HEK293 (cell line): Measurements from ENCODE around the gene ANK2.
A peak's percentile ranks its signal among the peaks of the same experiment; 100 is the strongest.

Experiments used
- CTCF ChIA-PET: fragments of 350-600 bp; formaldehyde crosslinking; extraction: SDS; loops from one replicate; lab custom pipeline; 2021; ENCODE audit warnings: antibody characterized with exemption; lab: Yijun Ruan, JAX
- POLR2A ChIA-PET: fragments of 300-600 bp; formaldehyde crosslinking; extraction: SDS; loops from one replicate; lab custom pipeline; 2020; ENCODE audit warnings: antibody characterized with exemption, inconsistent platforms; lab: Yijun Ruan, JAX
- H3K27ac ChIP-seq: fragments of 200-500 bp; sonication (Bioruptor generic); 2 replicates; pipeline ENCODE4 v1.5.1; 2014; ENCODE audit warnings: low read depth, low read length, control low read depth, inconsistent platforms; ENCODE audit errors: extremely low read depth
- H3K36me3 ChIP-seq, 2 experiments: fragments of 200-500 bp in 1 of 2; sonication (Bioruptor generic) in 1 of 2; 1 replicate in 1 of 2; 2 replicates in 1 of 2; pipeline ENCODE4 v1.5.1; 2014 to 2017; ENCODE audit warnings: inconsistent platforms in 2 of 2, low read length in 2 of 2; ENCODE audit not compliant: control insufficient read depth in 2 of 2, insufficient read depth in 1 of 2
- H3K4me1 ChIP-seq: fragments of 200-500 bp; sonication (Bioruptor generic); 2 replicates; pipeline ENCODE4 v1.5.1; 2014; ENCODE audit warnings: mild to moderate bottlenecking, low read length, inconsistent platforms; ENCODE audit not compliant: control insufficient read depth, insufficient read depth
- H3K4me3 ChIP-seq: 2 replicates; pipeline ENCODE4 v1.5.1; 2011; ENCODE audit warnings: low read depth, mild to moderate bottlenecking, control low read depth, low read length, moderate library complexity
- H3K9me3 ChIP-seq: fragments of 200-500 bp; sonication (Bioruptor generic); 2 replicates; pipeline ENCODE4 v1.5.1; 2014; ENCODE audit warnings: low read depth, low read length, inconsistent platforms; ENCODE audit not compliant: control insufficient read depth, insufficient read depth
- BCL6B ChIP-seq: fragments of 450-650 bp; formaldehyde crosslinking; IDR thresholded peaks from 2 replicates; pipeline ENCODE4 v1.5.1; 2017; ENCODE audit warnings: missing biosample characterization, missing genetic modification characterization
- FEZF1 ChIP-seq: fragments of 450-650 bp; formaldehyde crosslinking; IDR thresholded peaks from 2 replicates; pipeline ENCODE4 v1.5.1; 2016; ENCODE audit warnings: missing biosample characterization, missing genetic modification characterization
- GLIS1 ChIP-seq: fragments of 450-650 bp; formaldehyde crosslinking; IDR thresholded peaks from 2 replicates; pipeline ENCODE4 v1.5.1; 2016; ENCODE audit warnings: missing biosample characterization, missing genetic modification characterization
- KLF7 ChIP-seq: fragments of 450-650 bp; formaldehyde crosslinking; IDR thresholded peaks from 2 replicates; pipeline ENCODE4 v1.5.1; 2016; ENCODE audit warnings: missing biosample characterization, missing genetic modification characterization, borderline replicate concordance
- KLF9 ChIP-seq: fragments of 450-650 bp; formaldehyde crosslinking; IDR thresholded peaks from 2 replicates; pipeline ENCODE4 v1.5.1; 2016; ENCODE audit warnings: missing biosample characterization, missing genetic modification characterization, low read depth
- OSR2 ChIP-seq: fragments of 450-650 bp; formaldehyde crosslinking; IDR thresholded peaks from 2 replicates; pipeline ENCODE4 v1.5.1; 2016; ENCODE audit warnings: missing biosample characterization, missing genetic modification characterization
- OVOL3 ChIP-seq: fragments of 450-650 bp; formaldehyde crosslinking; IDR thresholded peaks from 2 replicates; pipeline ENCODE4 v1.5.1; 2016; ENCODE audit warnings: missing biosample characterization, missing genetic modification characterization
- PATZ1 ChIP-seq: fragments of 450-650 bp; formaldehyde crosslinking; IDR thresholded peaks from 2 replicates; pipeline ENCODE4 v1.5.1; 2016; ENCODE audit warnings: missing biosample characterization, missing genetic modification characterization
- PRDM1 ChIP-seq: fragments of 450-650 bp; formaldehyde crosslinking; IDR thresholded peaks from 2 replicates; pipeline ENCODE4; 2016; ENCODE audit warnings: missing biosample characterization, missing genetic modification characterization
- PRDM2 ChIP-seq: fragments of 450-650 bp; formaldehyde crosslinking; IDR thresholded peaks from 2 replicates; pipeline ENCODE4 v1.5.1; 2016; ENCODE audit warnings: missing biosample characterization, missing genetic modification characterization, borderline replicate concordance
- PRDM6 ChIP-seq: fragments of 450-650 bp; formaldehyde crosslinking; IDR thresholded peaks from 2 replicates; pipeline ENCODE4 v1.5.1; 2017; ENCODE audit warnings: missing biosample characterization, missing genetic modification characterization
- ZBTB17 ChIP-seq: fragments of 450-650 bp; formaldehyde crosslinking; IDR thresholded peaks from 2 replicates; pipeline ENCODE4 v1.5.1; 2016; ENCODE audit warnings: missing biosample characterization, missing genetic modification characterization
- ZNF16 ChIP-seq: fragments of 450-650 bp; formaldehyde crosslinking; IDR thresholded peaks from 2 replicates; pipeline ENCODE4 v1.5.1; 2016; ENCODE audit warnings: low read depth, missing biosample characterization, missing genetic modification characterization
- ZNF2 ChIP-seq: fragments of 450-650 bp; formaldehyde crosslinking; IDR thresholded peaks from 2 replicates; pipeline ENCODE4 v1.5.1; 2016; ENCODE audit warnings: missing biosample characterization, missing genetic modification characterization
- ZNF248 ChIP-seq: fragments of 450-650 bp; formaldehyde crosslinking; IDR thresholded peaks from 2 replicates; pipeline ENCODE4 v1.5.1; 2017; ENCODE audit warnings: missing biosample characterization, missing genetic modification characterization
- ZNF280D ChIP-seq: fragments of 450-650 bp; formaldehyde crosslinking; IDR thresholded peaks from 2 replicates; pipeline ENCODE4 v1.5.1; 2016; ENCODE audit warnings: missing biosample characterization, missing genetic modification characterization
- ZNF449 ChIP-seq: fragments of 450-650 bp; formaldehyde crosslinking; IDR thresholded peaks from 2 replicates; pipeline ENCODE4 v1.5.1; 2017; ENCODE audit warnings: missing biosample characterization, mild to moderate bottlenecking, missing genetic modification characterization, moderate library complexity
- ZNF501 ChIP-seq: fragments of 450-650 bp; formaldehyde crosslinking; IDR thresholded peaks from 2 replicates; pipeline ENCODE4 v1.5.1; 2016; ENCODE audit warnings: missing biosample characterization, missing genetic modification characterization
- ZNF530 ChIP-seq: fragments of 450-650 bp; formaldehyde crosslinking; IDR thresholded peaks from 2 replicates; pipeline ENCODE4 v1.5.1; 2016; ENCODE audit warnings: low read depth, missing biosample characterization, missing genetic modification characterization
- ZNF777 ChIP-seq: fragments of 450-650 bp; formaldehyde crosslinking; IDR thresholded peaks from 2 replicates; pipeline ENCODE4 v1.5.1; 2017; ENCODE audit warnings: missing biosample characterization, missing genetic modification characterization, borderline replicate concordance
- ZNF843 ChIP-seq: fragments of 450-650 bp; formaldehyde crosslinking; IDR thresholded peaks from 2 replicates; pipeline ENCODE4 v1.5.1; 2016; ENCODE audit warnings: missing biosample characterization, missing genetic modification characterization
- ZSCAN30 ChIP-seq: fragments of 450-650 bp; IDR thresholded peaks from 2 replicates; pipeline ENCODE4 v1.5.1; 2018; ENCODE audit warnings: missing biosample characterization, mild to moderate bottlenecking, missing genetic modification characterization, moderate library complexity
- ZXDB ChIP-seq: fragments of 450-650 bp; formaldehyde crosslinking; IDR thresholded peaks from 2 replicates; pipeline ENCODE4 v1.5.1; 2016; ENCODE audit warnings: missing biosample characterization, missing genetic modification characterization

The ANK2 gene

GRCh38 chr4:113125418-113125817 is 76.0 kb downstream of the ANK2 start:
- Histone ChIP-seq H3K4me1 (peaks cover 10% of the 10 kb centered on the region), H3K4me3 (no peak overlapping the region), H3K36me3 (no peaks in the 10 kb centered on the region), H3K9me3 (no peaks in the 10 kb centered on the region), H3K27ac (no peak overlapping the region)
- ChIA-PET POLR2A (no interaction called here), CTCF (no interaction called here)
- no peak for TF ChIP-seq ZNF2 (tag by site-specific recombination)
- peak; percentile 79 for TF ChIP-seq BCL6B
- no peak for TF ChIP-seq GLIS1 (tag by site-specific recombination)
- TF ChIP-seq ZSCAN30 (tag by site-specific recombination) = no peak
- TF ChIP-seq PRDM2 (tag by site-specific recombination) = no peak
- TF ChIP-seq ZNF777 = no peak
- TF ChIP-seq ZNF530 (tag by site-specific recombination) = no peak
- peak; percentile 63 for TF ChIP-seq PRDM6 (tag by site-specific recombination)
- TF ChIP-seq ZXDB (tag by site-specific recombination) = 0 out of 2 replicates have a peak, but pooled peaks have one; percentile 47
- TF ChIP-seq ZNF280D (tag by site-specific recombination) = no peak
- TF ChIP-seq ZNF843 (tag by site-specific recombination) = peak; percentile 55; the same call in 1 of the 2 replicates
- no peak for TF ChIP-seq PRDM1 (tag by site-specific recombination)
- TF ChIP-seq OVOL3 (tag by site-specific recombination) = no peak
- TF ChIP-seq ZNF16 (tag by site-specific recombination) = no peak
- TF ChIP-seq ZNF248 = no peak
- no peak for TF ChIP-seq ZNF449 (tag by site-specific recombination)
- 0 out of 2 replicates have a peak, but pooled peaks have one; percentile 10 for TF ChIP-seq ZBTB17
- TF ChIP-seq FEZF1 = no peak
- TF ChIP-seq KLF9 = no peak
- no peak for TF ChIP-seq KLF7 (tag by site-specific recombination)
- no peak for TF ChIP-seq PATZ1 (tag by site-specific recombination)
- no peak for TF ChIP-seq ZNF501 (tag by site-specific recombination)
- peak; percentile 67; the same call in 1 of the 2 replicates for TF ChIP-seq OSR2 (tag by site-specific recombination)
